ENCODE data around the gene FNDC3B. TPM values are rescaled to one million over a fixed set of nuclear protein-coding genes. Genes with fewer than 3 reads are reported as not detected.

Gene FNDC3B
- total and polyA plus RNA-seq, 2 donors (not counting 1 experiment from before 2014, with no cell fraction given): 1.2 to 9.2 TPM

DNA sequence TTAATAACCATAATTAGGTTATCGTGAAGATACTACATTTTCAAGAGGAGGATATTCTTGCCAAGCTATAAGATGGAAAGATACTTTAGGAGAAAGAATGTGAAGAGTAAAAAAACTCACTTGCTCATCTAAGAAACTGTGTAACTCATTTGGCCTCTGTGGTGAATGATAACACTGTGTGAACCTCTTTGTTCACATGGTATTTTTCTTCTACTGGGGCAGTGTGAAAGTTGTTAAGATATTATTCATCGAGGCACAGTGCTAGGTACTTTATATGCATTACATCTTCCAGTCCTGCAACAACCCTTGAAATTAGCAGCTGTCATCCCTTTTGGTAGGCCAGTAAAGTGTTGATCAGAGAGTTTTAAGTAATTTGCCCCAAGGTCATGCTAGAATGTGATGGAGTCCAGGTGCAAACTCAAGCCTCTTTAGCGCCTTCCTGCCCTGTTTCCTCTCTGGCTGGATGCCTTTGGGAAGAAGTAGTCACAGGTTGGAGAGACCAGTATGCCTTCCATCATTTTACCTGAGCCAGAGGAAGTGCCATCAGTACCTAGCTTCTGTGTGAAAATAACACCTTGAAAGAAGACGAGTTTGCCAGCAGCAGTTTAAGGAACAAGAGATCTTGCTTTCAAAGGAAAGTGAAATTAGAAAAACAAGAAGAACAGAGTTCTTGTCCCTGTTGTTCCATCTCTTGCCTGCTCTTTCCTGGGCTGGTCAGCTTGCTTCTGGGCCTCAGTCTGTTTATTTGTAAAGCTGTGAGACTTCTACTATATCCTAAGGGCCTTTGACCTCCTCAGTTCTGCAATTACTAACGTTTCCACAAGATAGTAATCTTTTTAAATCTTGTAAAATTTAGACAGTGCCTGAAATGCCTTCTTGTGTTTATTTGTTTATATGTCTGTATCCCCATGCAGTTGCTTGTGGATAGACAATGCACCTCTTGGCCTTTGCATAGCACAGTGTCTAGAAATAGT lies 179.3 kb downstream of the FNDC3B start:
- CTCF ChIA-PET: no interaction called here
- Histone ChIP-seq H3K9ac (ENCODE audit: low read length) (no peak overlapping the region), H2AFZ (ENCODE audit: insufficient read depth, low read depth, low read length, poor library complexity, severe bottlenecking) (no peak overlapping the region), H3K9me3 (ENCODE audit: control extremely low read depth in 1 of 3, control insufficient read depth in 2 of 3, insufficient read depth in 1 of 3, low read length in 2 of 3) (peaks cover 0 to 2% (median 0%) of the 10 kb centered on the region in 3 donors), H3K27me3 (replicated peaks in 1 of 4; ENCODE audit: control extremely low read depth in 1 of 4, control insufficient read depth in 3 of 4, insufficient read depth in 4 of 4, low read length in 3 of 4) (no peaks in the 10 kb centered on the region), H3K4me2 (replicated peaks; ENCODE audit: low read depth, low read length, poor library complexity, severe bottlenecking) (no peak overlapping the region), H3K36me3 (replicated peaks in 1 of 2; ENCODE audit: control extremely low read depth in 1 of 2, control insufficient read depth in 1 of 2, extremely low read depth in 1 of 2, insufficient read depth in 2 of 2, low read length in 1 of 2) (no peaks in the 10 kb centered on the region), H3K79me2 (ENCODE audit: control insufficient read depth, insufficient read depth, low read length) (no peaks in the 10 kb centered on the region), H3K4me1 (ENCODE audit: control insufficient read depth in 2 of 2, insufficient read depth in 2 of 2, low read length in 2 of 2) (no peaks in the 10 kb centered on the region), H3K4me3 (ENCODE audit: control extremely low read depth in 1 of 5, extremely low read depth in 1 of 5, insufficient read depth in 1 of 5, low read depth in 2 of 5, low read length in 4 of 5) (no peak overlapping the region), H4K20me1 (ENCODE audit: control insufficient read depth, insufficient read depth, low read length, poor library complexity, severe bottlenecking) (no peaks in the 10 kb centered on the region), H3K27ac (ENCODE audit: low read length in 2 of 2) (no peak overlapping the region)
- DNase-seq: no peak
- 80% methylated on average over 2 of the region's 5 CpGs for WGBS (ENCODE audit: insufficient coverage)
- intact Hi-C loops (cut with micrococcal nuclease): no loop called here
- TF ChIP-seq, protein P1, sequence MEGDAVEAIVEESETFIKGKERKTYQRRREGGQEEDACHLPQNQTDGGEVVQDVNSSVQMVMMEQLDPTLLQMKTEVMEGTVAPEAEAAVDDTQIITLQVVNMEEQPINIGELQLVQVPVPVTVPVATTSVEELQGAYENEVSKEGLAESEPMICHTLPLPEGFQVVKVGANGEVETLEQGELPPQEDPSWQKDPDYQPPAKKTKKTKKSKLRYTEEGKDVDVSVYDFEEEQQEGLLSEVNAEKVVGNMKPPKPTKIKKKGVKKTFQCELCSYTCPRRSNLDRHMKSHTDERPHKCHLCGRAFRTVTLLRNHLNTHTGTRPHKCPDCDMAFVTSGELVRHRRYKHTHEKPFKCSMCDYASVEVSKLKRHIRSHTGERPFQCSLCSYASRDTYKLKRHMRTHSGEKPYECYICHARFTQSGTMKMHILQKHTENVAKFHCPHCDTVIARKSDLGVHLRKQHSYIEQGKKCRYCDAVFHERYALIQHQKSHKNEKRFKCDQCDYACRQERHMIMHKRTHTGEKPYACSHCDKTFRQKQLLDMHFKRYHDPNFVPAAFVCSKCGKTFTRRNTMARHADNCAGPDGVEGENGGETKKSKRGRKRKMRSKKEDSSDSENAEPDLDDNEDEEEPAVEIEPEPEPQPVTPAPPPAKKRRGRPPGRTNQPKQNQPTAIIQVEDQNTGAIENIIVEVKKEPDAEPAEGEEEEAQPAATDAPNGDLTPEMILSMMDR (IDR thresholded peaks at IDR 0.05): no peak
- TF ChIP-seq EZH2 (IDR thresholded peaks at IDR 0.05; ENCODE audit: borderline replicate concordance, insufficient read depth, low read depth, low read length, poor library complexity, severe bottlenecking): no peak
- Mint-ChIP-seq H3K4me3 (no peak overlapping the region), H3K4me1 (no peaks in the 10 kb centered on the region), H3K27ac (no peak overlapping the region), H3K27me3 (no peaks in the 10 kb centered on the region), H3K9me3 (ENCODE audit: insufficient read depth) (no peaks in the 10 kb centered on the region)
- ATAC-seq (ENCODE audit: low read depth): no peak
- POLR2A ChIA-PET: no interaction called here

DNA sequence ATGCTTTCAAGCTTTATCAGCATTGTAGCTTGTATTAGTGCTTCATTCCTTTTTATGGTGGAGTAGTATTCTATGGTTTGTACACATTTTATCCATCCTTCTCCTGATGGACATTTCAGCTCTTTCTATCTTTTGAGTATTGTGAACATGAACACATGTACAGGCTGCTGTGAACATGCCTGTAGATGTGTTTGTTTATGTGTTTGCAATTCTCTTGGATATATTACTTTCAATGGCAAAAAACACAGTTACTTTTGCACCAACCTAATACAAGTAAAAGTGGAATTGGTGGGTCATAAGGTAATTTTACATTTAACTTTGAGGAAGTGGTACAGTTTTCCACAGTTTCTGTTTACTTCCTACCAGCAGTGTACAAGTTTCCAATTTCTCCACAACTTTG lies 180.4 kb downstream of the FNDC3B start:
- H3K27ac Mint-ChIP-seq: no peak overlapping the region
- Histone ChIP-seq H2AFZ (ENCODE audit: insufficient read depth, low read depth, low read length, poor library complexity, severe bottlenecking) (no peak overlapping the region), H3K4me3 (ENCODE audit: control extremely low read depth in 1 of 5, extremely low read depth in 1 of 5, insufficient read depth in 1 of 5, low read depth in 2 of 5, low read length in 4 of 5) (no peak overlapping the region), H3K9ac (ENCODE audit: low read length) (no peak overlapping the region), H3K79me2 (ENCODE audit: control insufficient read depth, insufficient read depth, low read length) (no peaks in the 10 kb centered on the region), H3K27ac (ENCODE audit: low read length in 2 of 2) (no peak overlapping the region), H4K20me1 (ENCODE audit: control insufficient read depth, insufficient read depth, low read length, poor library complexity, severe bottlenecking) (no peaks in the 10 kb centered on the region), H3K9me3 (ENCODE audit: control extremely low read depth in 1 of 3, control insufficient read depth in 2 of 3, insufficient read depth in 1 of 3, low read length in 2 of 3) (peaks cover 0 to 2% (median 0%) of the 10 kb centered on the region in 3 donors), H3K36me3 (replicated peaks in 1 of 2; ENCODE audit: control extremely low read depth in 1 of 2, control insufficient read depth in 1 of 2, extremely low read depth in 1 of 2, insufficient read depth in 2 of 2, low read length in 1 of 2) (no peaks in the 10 kb centered on the region), H3K4me1 (ENCODE audit: control insufficient read depth in 2 of 2, insufficient read depth in 2 of 2, low read length in 2 of 2) (no peaks in the 10 kb centered on the region), H3K27me3 (replicated peaks in 1 of 4; ENCODE audit: control extremely low read depth in 1 of 4, control insufficient read depth in 3 of 4, insufficient read depth in 4 of 4, low read length in 3 of 4) (no peaks in the 10 kb centered on the region), H3K4me2 (replicated peaks; ENCODE audit: low read depth, low read length, poor library complexity, severe bottlenecking) (no peak overlapping the region)
- no peaks in the 10 kb centered on the region for H3K9me3 Mint-ChIP-seq (ENCODE audit: insufficient read depth)
- H3K27me3 Mint-ChIP-seq: no peaks in the 10 kb centered on the region
- DNase-seq (no peak), ATAC-seq (ENCODE audit: low read depth) (no peak)
- ChIA-PET CTCF (no interaction called here), POLR2A (no interaction called here)
- intact Hi-C loops (cut with micrococcal nuclease): no loop called here
- TF ChIP-seq, protein P1 (IDR thresholded peaks at IDR 0.05): no peak
- TF ChIP-seq EZH2 (IDR thresholded peaks at IDR 0.05; ENCODE audit: borderline replicate concordance, insufficient read depth, low read depth, low read length, poor library complexity, severe bottlenecking): no peak
- H3K4me1 Mint-ChIP-seq: no peaks in the 10 kb centered on the region
- no peak overlapping the region for H3K4me3 Mint-ChIP-seq

Measured in B cell (primary cell).